ENCODE measurements around the gene COMTD1.

GRCh38 chr10:75209086-75209920, 26.5 kb downstream of the COMTD1 start:
- TF ChIP-seq, protein P1, sequence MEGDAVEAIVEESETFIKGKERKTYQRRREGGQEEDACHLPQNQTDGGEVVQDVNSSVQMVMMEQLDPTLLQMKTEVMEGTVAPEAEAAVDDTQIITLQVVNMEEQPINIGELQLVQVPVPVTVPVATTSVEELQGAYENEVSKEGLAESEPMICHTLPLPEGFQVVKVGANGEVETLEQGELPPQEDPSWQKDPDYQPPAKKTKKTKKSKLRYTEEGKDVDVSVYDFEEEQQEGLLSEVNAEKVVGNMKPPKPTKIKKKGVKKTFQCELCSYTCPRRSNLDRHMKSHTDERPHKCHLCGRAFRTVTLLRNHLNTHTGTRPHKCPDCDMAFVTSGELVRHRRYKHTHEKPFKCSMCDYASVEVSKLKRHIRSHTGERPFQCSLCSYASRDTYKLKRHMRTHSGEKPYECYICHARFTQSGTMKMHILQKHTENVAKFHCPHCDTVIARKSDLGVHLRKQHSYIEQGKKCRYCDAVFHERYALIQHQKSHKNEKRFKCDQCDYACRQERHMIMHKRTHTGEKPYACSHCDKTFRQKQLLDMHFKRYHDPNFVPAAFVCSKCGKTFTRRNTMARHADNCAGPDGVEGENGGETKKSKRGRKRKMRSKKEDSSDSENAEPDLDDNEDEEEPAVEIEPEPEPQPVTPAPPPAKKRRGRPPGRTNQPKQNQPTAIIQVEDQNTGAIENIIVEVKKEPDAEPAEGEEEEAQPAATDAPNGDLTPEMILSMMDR (IDR thresholded peaks at IDR 0.05; ENCODE audit: low read depth, low read length, poor library complexity, severe bottlenecking): no peak
- TF ChIP-seq EZH2phosphoT487 (IDR thresholded peaks at IDR 0.05; ENCODE audit: borderline replicate concordance, low read length): no peak

All from DOHH2 (cell line).